HG02840 (cell line): Measurements from ENCODE around the gene BCL3.
"Not testable (repeated sequence)": the region's sequence is repeated elsewhere in the genome, so short reads cannot be mapped to it uniquely, and the experiment has no call there.

Experiments used
- ATAC-seq: cut with Tn5 transposase; IDR thresholded peaks from one replicate; pipeline ENCODE4 v1.9.1; 2021; ENCODE audit warnings: mild to moderate bottlenecking, moderate library complexity, moderate number of reproducible peaks; ENCODE audit not compliant: unreplicated experiment, low FRiP score

The BCL3 gene

GRCh38 chr19:44720945-44721344, 27.6 kb upstream of the BCL3 start:
- ATAC-seq = no peak

- ATAC-seq = not testable (repeated sequence)
Measured at GRCh38 chr19:44721369-44721768, 27.1 kb upstream of the BCL3 start.

- ATAC-seq = no peak
Measured at GRCh38 chr19:44722131-44723121, 26.1 kb upstream of the BCL3 start.

- peak; percentile 18 for ATAC-seq
Measured at GRCh38 chr19:44723299-44723951, 25.1 kb upstream of the BCL3 start.

- peak; percentile 51 for ATAC-seq
Measured at GRCh38 chr19:44723952-44724319, 24.6 kb upstream of the BCL3 start.

GRCh38 chr19:44725251-44725650, 23.3 kb upstream of the BCL3 start:
- no peak for ATAC-seq

GRCh38 chr19:44725684-44726083, 22.8 kb upstream of the BCL3 start:
- no peak for ATAC-seq

- no peak for ATAC-seq
Measured at GRCh38 chr19:44726465-44726864, 22.0 kb upstream of the BCL3 start.

GRCh38 chr19:44728178-44728577, 20.3 kb upstream of the BCL3 start:
- ATAC-seq = no peak

- no peak for ATAC-seq
Measured at GRCh38 chr19:44729516-44730033, 18.9 kb upstream of the BCL3 start.

GRCh38 chr19:44731081-44731480, 17.4 kb upstream of the BCL3 start:
- no peak for ATAC-seq

GRCh38 chr19:44731622-44732021, 16.9 kb upstream of the BCL3 start:
- no peak for ATAC-seq

- ATAC-seq = no peak
Measured at GRCh38 chr19:44732235-44733014, 16.1 kb upstream of the BCL3 start.

- no peak for ATAC-seq
Measured at GRCh38 chr19:44734357-44734756, 14.2 kb upstream of the BCL3 start.

GRCh38 chr19:44735011-44735410, 13.5 kb upstream of the BCL3 start:
- no peak for ATAC-seq

GRCh38 chr19:44737238-44738071, 11.1 kb upstream of the BCL3 start:
- ATAC-seq = no peak

GRCh38 chr19:44738136-44738535, 10.4 kb upstream of the BCL3 start:
- ATAC-seq = no peak

GRCh38 chr19:44738603-44739558, 9.6 kb upstream of the BCL3 start:
- no peak for ATAC-seq

GRCh38 chr19:44740351-44740824, 8.1 kb upstream of the BCL3 start:
- ATAC-seq = no peak
